Activated gamma-delta T cell treated with anti-CD3 and anti-CD28 coated beads, Interleukin-2, amount 50 U/mL, for 16 hours (primary cell): ENCODE measurements around the gene SNED1.

Source experiments
- DNase-seq: peaks from one replicate; pipeline ENCODE4 v3.0.0-alpha.2; 2020; ENCODE audit warnings: low read depth

SNED1 gene

DNA sequence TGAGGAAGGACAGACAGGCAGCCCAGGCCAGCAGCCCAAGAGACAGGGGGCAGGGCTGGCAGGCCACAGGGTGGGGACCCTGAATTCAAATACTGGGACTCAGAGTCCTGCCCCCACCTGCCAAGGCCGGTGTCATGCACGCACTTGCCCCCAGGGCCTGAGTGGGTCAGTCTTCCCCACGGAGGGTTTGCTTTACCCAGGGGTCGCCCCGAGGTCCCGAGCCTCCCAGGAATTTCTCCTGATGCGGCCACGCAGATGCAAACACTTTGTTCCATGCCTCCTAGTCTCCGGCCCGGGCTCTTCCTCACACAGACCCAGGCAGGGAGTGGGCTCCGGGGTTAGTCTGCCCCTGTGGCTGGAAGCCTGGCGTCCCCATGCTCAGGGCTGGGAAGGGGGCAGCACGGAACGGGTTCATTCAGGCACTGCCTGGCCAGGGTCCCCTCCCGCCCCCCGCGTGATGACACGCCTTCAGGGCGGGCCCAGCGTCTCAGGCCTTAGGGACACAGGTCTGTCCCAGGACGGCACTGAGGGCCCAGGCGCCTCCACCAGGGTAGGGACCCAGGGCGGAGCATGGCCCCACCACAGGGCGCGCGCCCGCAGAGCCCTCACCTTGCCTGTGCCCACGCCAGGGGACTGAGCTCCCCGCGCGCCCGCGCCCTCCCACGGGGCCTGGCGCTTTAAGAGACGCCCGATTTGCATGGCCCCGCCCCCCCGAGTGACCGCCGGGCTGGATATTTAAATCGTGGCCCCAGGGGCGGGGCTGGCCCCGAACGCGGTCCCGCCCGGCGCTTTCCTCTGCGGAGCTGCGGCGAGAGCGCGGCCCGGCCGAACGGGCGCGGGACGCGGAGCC is at the start of gene SNED1:
TSS of gene SNED1 (plus strand) at position 763 of the 850 bp plus-strand sequence. CDS start 220 bp downstream, outside the sequence.
- peak; percentile 18 for DNase-seq

DNA sequence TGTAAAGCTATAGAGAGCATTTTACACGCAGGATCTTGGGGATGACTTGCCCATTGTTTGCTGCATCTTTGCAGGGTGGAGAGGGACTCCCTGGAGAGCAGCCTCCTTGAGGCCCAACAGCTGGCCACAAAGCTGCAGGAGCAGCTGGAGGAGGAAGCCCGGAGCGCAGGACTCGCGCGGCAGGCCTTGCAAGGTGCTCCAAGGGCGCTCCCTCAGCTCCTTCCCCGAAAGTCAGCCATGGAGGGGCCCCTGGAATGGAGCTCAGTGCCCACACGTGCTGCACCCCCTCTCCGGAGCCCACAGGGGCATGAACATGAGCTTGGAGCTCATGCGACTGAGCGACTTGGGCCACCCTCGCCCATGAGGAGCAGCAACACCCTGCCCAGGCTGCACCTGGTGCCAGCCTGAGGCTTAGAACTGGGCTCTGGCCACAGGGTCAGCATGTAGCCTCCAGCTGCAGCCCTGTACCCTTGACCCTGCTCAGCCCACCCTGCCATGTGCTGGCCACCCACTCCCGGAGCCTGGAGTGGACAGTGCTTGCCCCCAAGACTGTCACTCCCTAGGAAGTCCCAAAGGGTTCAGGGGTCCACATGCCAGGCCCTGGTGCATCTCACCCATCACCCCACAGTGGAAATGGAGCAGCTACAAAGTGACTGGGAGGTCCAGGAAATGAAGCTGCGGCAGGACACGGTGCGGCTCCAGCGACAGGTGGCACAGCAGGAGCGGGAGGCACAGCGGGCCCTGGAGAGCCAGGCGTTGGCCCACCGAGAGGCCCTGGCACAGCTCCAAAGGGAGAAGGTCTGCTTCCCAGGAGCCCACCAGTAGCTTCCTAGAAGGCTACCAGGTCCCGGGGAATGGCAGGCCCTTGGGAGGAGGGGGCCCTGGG is 49.3 kb upstream of the SNED1 start:
- no peak for DNase-seq

DNA sequence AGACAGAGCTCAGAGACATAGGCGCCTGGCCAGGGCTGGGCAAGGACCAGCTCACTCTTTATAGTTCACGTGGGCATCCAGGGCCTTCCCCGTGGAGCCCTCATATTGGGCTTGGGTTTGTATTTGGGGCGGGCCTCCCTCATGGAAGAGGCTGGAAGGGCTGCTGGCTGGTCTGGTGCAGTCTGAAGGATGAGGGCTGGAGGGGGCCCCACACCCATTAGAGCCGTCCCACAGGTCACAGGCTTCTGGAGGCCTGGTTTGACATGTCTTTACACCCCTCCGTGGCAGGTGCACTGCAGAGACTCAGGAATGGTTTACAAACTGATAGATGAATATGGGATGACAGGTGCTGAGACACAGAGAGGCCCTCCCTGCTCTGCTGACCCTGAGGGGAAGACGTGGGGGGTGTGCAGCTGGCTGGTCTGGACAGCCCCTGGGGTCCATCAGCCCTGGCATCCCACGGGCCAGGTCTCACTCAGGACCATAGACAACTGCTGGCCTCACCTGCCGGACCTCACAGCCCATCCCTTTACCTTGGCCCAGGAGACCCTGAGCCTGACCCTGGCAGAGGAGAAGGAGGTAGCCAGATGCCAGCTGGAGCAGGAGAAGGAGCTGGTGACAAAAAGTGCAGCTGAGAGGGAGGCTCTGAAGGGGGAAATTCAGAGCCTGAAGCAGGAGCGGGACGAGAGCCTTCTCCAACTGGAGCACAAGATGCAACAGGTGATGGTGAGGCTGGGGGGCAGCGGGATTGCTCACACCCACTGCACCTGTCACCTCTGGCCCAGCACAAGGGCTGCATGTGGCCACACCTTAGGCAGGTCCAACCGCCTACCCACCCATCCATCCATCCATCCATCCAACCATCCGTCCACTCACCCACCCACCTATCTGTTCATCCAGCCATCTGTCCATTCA is 48.4 kb upstream of the SNED1 start:
- DNase-seq, result no peak

DNA sequence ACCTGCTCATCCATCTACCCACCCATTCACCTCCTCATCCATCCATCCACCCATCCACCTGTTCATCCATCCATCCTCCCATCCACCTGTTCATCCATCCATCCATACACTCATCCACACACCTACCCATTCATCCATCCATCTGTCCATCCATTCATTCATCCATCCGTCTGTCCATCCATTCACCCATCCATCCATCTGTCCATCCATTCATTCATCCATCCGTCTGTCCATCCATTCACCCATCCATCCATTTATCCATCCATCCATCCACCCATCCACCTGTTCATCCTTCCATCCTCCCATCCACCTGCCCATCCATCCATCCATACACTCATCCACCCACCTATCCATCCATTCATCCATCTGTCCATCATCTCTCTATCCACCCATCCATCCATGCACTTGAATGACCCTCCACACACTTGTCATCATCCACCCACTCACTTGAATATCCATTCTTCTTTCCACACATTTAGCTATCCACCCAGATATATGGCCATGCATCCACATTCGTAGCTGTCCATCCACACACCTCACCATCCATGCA is 47.3 kb upstream of the SNED1 start:
- no peak for DNase-seq

DNA sequence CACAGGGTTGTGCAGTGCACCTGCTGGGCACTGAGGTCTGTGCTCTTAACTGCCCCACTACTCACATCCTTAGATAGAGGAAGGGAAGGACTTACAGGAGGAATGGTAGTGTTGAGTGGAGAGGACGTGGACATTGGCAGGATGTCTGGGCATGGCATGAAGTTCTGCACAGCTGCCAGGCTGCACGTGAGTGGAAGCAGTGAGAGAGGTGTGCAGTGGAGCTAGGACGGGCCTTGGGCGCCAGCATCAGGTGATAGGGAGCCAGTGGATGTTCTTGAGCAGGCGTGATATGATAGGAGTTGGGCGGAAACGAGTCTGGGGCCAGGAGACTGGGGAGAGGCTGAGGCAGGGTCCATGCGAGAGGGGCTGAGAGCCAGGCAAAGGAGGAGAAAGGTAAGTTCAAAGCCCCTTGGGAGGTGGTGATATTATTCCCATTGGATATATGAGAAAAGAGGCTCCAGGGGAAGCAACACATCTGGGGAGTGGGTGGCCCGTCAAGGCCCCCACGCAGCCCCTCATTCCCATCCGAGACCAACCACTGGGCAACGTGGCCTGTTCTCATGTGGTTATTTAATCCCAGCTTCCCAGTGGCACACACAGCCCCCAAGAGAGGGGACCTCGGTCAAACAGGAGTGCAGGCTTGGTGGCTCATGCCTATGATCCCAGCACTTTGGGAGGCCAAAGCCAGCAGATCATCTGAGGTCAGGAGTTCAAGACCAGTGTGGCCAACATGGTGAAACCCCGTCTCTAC is 45.7 kb upstream of the SNED1 start:
- no peak for DNase-seq

DNA sequence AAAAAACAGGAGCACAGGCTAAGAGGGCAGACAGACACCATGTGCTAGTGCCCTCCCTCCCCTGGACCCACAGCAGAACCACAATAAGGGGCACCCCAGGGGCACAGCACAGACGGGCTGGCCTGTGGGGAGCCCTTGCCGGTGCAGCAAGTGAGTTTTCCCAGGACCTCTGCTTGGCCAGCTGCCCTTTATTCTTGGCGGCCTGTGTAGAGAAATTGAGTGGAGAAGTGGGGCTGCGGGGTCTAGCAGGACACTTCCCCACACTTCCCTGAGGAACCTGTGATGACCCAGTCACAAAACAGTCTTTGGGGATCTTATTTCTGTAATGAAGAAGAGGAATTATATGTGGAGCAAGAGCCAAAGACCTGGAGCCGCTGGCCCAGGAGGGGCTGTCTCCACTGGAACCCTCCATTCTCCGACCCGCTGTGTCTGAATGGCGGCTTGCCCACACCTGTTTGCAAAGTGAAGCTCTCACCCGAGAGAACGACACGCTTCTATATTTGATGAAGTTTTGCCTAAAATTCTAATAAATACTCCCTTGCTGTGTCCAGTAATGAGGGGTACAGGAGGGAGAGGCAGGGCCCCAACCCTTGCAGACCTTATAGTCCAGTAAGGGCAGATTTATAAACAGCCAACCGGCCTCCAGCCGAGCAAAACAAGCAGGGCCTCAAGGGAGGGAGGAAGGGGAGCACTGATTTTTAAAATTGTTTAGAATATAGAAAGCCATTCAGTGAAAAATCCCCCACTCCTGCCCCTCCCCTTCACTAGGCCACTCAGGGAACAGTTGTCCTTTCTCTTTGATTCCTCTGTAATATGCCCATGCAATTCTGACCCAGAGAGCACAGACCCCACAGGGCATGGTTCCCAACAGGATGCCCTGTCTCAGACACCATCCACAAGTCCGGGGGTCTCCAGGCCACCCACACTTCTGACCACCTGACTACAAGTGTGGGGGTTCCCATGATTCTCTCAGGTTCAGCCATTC is 44.7 kb upstream of the SNED1 start:
- DNase-seq, result no peak

DNA sequence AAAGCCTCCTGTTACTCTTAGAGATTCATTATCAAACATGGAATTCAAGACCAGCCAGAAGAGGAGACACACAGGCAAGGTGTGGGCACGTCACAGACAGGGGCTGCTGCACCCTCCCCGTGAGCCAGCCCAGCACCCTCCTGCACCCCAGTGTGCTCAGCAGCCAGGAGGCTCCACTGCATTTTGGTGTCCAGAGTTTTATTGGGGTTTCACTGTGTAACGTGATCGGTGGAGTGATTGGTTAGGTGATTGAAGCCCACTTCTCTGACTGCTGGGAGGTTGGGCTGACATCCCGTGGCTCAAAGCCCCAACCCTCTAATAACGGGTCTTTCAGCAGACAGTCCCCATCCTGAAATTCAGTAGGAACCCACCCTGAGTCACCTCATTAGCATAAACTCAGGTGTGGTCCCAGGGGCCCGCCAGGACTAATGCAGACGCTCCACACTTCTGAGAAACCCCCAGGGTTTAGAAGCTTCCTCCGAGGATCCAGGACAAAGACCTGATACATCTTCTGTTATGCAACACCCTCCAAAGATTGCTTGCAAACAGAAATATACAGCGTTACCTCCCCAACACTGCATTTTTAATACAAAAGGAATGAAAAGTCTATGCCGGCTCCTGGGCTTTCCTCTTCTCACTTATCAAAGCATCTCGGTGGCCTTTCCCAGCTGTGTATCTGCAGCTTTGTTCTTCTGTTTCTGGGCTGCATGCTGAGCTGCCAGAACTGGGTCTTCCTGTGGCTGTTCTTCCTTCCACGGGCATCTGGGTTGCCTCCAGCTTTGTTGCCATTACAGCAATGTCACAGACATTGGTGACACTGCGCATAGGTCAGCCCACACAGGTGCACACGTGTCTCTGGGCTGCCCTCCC is 43.7 kb upstream of the SNED1 start:
- no peak for DNase-seq

DNA sequence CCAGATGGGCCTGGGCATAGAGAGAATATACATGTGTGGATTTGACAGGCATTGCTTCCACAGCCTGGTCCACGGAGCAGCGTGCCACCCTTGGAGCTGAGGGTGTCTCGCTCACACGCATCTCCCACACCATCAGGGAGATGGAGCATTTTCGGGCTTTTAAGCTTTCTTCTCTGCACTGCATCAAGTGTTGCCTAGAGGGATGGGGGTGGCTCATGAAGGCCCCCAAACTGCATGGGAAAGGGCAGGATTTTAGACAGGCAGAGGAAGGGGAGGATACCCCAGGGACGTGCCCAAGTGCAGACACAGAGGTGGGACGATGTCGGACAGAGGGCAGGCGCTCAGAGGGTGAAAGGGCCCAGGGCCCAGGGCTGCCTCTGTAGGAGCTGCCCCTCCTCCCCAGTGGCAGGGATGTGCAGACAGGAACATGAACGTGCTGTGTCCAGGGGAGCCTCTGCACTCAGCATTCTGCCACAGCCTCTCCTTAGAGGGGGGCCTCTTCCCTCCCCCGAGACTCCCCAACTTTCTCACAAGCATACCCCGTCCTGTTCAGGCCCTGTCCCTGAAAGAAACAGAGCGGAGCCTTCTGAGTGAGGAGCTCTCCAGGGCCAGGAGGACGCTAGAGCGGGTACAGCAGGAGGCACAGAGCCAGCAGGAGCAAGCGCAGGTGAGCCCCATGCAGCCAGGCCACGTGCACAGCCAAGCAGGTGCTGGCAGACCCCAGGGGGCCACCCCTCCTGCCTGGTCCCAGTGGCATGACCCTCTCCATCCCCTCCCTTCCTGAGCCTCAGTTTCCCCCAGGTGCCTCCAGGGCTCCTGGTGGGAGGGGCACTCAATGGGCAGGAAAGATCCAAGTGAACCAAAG is 42.9 kb upstream of the SNED1 start:
- DNase-seq, result no peak

DNA sequence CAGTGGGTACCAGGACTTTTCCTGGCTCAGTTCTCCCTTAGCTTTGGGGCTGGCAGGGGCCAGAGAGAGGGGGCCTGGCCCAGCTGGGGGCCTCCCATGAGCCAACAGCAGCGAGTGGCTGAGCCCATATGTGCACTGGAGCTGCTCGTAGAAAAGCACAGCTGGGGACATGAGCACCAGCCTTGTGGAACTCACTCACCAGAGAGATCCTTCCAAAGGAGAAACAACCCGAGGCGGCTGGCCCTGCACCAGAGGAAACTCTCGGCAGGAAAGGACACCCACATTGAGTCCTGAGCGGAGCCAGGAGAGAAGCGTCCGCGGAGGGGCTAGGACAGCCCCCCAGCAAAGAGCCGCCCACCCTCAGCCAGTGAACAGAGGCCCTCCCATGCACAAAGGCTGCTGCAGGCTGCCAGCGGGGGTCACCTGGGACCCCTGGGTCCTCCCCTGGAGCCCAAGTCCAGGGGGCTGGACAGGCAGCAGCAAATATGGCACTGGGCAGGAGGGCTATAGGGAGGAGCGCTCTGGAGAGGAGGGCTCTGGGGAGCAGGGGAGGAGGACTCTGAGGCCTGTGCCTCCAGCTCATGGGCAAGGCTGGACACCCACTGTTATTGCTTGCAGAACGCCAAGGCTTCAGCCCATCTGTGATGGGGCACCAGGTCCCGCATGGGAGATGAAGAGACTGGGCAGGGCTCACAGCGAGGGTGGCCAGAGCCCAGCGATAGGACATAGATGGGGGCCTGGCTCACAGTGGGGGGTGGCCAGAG is 42.1 kb upstream of the SNED1 start:
- no peak for DNase-seq

DNA sequence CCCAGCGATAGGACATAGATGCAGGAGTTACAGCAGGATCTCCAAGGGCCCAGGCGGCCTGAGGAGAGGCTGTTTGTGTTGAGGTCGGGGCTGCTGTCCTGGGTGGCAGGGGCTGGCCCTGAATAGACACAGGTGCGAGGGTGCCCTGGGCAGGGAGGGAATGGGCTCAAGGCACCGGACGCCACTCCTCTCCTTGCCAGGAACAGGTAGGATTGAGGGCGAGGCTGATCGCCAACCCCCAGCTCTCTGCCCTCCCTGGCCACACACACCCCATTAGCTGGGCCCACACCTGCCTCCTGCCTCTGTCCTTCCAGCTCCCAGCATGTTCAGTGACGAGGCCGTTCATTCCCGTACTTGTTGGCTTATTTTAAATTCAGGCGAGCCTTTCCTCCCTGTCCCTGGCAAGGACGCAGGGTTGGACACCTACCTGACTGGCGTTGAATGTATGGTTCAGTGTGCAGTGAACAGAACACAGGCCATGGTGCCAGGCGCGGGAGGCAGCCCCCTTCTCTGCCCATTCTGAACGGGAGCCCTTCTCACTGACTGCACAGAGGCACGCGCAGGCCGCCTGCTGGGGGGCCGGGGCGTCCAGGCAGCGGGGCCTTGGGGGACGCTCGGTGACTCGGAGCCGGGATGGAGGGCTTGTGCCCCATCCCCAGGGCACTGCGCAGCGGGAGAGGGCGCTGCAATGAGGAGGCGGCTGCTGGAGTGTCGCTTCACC is 41.3 kb upstream of the SNED1 start:
- no peak for DNase-seq

DNA sequence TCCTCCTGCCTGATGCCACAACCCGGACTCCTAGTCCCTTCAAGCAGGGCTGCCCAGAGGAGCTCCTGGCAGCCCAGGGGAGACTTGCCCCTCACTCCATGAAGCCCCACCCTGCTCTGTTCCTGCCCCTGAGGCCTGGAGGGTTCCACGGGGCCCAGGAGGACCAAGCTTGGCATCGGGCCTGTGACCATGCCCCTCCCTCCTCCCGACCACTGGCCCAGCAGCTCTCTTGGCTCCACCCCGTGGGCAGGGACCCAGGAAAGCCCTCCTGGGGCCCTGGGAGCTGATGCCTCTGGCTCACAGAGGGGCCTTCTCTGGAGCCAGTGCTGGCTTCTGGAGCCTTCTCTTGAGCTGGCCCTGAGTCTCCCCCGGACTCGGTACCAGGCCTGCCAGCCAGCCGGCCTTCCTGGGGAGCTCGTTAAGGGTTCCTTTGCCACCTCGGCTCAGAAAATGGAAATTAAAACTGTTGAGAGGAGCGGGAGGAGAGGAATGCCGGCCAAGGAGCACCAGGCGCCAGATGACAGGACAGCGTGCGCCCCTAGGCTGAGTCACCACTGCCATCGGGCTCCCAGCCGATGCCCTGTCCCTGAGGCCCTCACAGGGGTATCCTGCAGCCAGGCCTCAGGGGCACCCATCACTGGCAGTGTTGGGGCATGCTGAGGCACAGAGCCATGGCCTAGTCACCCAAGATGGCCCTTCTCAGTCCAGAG is 40.6 kb upstream of the SNED1 start:
- no peak for DNase-seq

DNA sequence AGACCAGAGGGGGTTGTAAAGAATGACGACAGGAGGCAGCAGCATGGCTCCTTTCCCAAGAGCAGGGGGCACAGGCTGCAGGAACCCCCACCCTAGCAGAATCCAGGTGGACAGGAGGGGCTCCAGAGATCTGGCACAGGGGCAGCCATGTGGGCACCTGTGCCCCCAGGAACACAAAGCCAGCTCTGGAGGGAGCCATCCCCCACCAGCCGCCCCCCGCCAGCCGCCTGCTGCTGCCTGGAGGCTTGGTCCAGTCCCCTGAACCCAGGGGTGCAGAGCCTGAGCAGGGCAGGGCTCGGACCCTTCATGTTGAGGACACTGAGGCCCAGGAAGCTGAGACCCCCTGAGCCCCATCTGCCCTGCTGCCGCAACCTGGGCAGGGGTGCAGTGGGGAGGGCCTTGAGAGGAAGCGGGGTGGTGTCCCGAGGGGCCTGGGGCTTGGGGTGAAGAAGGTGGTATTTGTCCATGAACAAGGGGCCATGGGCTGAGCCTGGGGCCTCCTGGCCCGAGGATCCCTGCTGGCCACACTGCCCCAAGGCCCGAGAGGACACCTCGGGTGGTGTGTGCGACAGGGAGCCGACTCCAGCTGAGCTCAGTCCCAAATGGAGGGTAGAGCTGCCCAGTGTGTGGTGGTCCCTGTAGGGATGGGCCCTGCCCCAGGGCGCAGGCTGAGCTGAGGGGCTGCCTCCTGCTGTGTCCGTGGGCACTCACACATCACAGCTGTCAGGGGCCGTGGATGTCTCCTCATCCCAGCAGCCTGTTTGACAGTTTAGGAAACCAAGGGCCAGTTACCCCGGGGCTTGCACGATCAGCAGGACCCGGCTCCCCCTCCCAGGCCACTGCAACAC is 39.8 kb upstream of the SNED1 start:
- no peak for DNase-seq

DNA sequence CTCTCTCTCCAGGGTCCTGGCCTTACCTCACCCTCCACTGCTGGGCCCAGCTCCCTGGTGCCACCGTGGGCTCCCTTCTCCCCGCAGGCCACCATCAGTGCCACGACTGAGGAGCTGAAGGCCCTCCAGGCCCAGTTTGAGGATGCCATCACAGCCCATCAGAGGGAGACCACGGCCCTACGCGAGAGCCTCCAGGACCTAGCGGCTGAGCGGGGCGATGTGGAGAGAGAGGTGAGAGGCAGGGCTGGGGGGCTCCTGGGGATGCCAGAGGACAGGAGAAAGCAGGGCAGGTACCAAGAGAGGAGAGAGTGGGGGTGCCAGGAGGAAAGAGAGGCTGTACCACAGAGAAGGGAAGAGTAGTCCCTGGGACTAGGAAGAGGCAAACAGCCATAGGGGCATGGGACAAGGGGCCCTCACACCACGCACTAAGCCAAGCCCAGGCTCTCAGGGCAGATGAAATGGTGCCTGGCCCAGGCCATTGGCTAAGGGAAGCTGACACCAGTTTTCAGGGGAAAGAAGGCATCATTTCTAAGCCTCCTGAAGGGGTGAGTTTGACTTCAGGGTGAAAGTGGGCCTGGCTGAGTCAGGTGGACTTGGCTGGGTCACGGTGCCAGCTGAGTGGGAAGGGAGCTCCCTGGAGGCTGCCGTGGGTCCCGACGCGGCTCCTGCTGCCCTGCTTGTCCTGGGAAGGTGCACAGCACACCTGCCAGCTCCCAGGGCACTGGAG is 39.0 kb upstream of the SNED1 start:
- no peak for DNase-seq

DNA sequence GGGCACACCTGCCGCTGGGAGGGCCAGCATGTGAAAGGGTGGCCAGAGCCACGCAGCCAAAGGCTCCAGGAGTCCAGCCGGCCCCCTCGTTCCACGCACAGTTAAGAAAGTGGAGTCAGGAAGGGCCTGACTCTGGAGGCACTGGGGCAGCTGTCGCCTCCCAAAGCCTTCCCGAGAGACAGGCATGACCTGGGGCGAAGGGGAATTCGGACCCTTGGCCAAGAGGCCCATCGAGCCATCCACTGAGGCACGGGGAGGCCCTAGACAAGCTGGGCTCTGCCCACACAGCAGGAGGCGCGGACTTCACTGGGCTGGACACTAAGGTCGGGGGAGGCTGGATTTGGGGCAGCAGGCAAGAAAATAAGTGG is 38.5 kb upstream of the SNED1 start:
- DNase-seq, result no peak
